ENCODE data around the gene DDX25. TPM values are rescaled to one million over a fixed set of nuclear protein-coding genes. Genes with fewer than 3 reads are reported as not detected.

Gene DDX25
- total RNA-seq, 2 donors from 2014 or later = not detected

DNA sequence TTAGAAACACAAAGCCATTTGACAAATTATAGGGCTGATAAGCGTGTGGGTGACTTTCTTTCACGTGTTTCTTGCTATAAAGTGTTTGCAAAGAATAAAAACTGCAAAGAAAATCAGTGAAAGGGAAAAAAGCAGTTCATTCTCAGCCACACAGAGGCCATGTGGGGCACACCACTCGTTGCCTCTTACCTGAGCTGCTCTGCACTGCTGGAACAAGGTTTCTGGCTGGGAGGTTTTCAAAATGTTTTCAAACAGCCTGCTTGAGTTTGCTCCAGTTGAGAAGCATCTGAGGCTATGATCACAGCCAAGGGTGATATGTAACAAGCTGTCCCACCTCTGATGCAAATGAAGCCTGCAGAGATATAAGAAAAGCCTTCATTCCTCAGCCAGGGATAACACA lies 26.8 kb downstream of the DDX25 start:
- no peak for DNase-seq (ENCODE audit: low spot score)
- intact Hi-C loops (cut with DNase I) = no loop called here

DNA sequence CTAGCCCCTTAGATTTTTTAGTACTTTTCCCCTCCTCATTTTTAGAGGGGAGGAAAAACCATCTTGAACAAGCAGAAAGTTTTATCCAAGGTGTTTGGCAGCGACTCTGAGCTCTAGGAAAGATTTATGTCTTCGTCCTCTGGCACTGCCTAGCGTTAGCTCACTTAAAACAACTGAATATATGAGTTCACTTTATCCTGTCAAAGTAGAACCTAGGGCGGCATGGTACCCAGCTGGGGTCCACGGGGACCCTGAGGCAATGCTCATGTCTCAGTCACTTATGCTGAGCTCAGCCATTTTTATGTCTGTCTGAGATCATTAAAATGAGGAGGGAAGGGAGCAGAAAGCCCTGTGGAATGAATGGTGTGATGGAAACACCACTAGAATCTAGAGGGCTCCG lies 27.4 kb downstream of the DDX25 start:
- no peak for DNase-seq (ENCODE audit: low spot score)
- intact Hi-C loops (cut with DNase I) = no loop called here

GRCh38 chr11:125932301-125932700 lies 28.0 kb downstream of the DDX25 start:
- peak; percentile 56 for DNase-seq (ENCODE audit: low spot score)
- intact Hi-C loops (cut with DNase I) = no loop called here

DNA sequence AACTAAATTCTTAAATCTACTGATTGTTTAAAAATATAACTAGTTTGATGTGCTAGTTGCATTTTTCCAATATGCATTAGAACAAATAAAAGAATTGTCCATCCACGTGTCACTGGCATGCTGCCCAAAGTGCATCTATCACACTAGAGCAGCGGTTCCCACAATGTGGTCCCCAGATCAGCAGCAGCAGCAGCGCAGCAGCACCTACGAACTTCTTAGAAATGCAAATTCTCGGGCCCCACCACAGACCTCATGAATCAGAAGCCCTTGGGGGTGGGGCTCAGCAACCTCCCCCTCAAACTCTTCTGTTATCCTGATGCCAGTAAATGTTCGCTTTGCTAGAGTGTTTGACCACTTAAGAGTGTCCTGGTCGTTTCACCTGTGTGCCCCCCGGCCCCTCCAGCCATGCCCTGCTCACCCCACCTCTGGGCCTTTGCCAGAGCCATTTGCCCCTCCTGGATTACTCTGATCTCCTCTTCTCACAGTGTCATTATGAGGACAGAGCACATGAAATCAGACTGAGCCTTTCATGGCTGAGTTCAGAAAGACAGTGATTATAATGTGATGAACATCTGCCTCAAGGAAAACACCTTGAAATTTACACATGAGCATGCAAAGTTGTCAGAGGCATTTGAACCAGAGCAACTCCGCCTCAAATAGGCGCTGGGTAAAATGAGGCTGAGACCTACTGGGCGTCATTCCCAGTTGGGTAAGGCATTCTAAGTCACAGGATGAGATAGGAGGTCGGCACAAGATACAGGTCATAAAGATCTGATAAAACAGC lies 28.9 kb downstream of the DDX25 start:
- intact Hi-C loops (cut with DNase I) = no loop called here
- DNase-seq (ENCODE audit: low spot score) = no peak

GRCh38 chr11:125934473-125934872 lies 30.2 kb downstream of the DDX25 start:
- no peak for DNase-seq (ENCODE audit: low spot score)
- intact Hi-C loops (cut with DNase I) = no loop called here

DNA sequence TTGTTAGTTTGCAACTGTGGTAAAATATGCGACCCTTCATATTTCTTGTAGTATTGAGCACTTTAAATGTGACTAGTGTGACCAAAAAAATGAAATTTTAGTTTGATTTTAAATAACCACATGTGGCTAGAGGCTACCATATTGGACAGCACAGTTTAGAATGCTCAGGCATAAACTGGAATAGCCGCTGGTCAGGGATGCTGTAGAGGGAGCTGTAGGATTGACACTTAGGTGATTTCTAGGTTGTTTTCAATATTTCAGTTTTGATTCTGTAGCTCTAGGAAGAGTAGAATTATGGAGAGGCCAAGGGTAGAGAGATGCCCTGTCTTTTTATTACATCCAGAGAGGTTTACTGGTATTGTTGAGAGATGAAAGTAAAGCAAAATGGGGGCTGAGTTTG lies 30.7 kb downstream of the DDX25 start:
- no peak for DNase-seq (ENCODE audit: low spot score)
- intact Hi-C loops (cut with DNase I) = no loop called here

DNA sequence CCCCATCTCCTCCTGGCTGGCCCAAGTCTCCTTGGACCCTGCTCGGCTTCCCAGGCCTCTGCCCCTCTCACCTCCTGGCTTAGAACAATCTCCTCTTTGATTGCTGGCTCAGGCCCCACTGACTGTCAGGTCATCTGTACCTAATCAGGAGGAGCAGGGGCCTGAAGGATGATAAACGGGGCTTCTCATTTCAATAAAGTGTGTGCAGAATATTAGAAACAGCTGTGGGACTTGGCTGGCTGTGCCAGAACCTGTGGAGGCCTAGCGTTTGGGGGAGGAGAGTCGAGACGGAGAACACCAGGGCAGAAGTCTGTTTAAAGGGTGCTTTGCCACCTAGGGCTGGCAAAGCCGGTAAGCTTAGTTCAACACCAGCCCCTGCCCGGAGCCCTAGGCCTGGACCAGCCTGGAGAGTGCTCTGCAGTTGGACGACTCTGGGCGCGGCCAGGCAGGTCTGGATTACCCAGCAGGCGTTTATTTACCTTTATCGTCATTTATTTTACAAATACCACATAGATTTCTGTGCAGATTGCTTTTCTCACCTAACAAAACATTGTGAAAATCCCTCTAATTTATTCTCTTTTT lies 31.4 kb downstream of the DDX25 start:
- intact Hi-C loops (cut with DNase I) = no loop called here
- DNase-seq (ENCODE audit: low spot score) = no peak

GRCh38 chr11:125938418-125938817 lies 34.1 kb downstream of the DDX25 start:
- peak; percentile 67 for DNase-seq (ENCODE audit: low spot score)
- intact Hi-C loops (cut with DNase I) = no loop called here

DNA sequence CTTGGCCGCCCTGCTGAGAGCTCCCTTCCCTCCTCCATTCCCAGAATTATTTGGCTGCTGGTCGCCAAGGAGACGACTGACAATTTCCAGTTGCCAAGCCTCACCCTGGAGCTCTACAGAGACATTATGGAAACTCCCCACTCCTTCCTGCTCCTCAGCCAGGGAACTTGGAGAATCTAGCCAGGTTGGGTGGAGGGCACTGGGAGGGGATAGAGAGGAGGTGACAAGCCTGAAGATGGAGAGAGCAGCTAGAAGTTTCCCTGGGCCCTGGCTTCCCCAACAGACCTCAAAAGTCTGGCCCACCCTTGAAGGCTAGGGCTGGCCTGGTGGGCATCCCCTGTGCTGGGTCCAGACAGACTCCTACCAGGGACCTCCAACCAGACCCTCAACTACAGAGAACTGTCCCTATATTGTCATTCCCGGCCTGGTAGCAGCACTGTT lies 34.8 kb downstream of the DDX25 start:
- intact Hi-C loops (cut with DNase I) = no loop called here
- DNase-seq (ENCODE audit: low spot score) = peak; percentile 68

- intact Hi-C loops (cut with DNase I) = no loop called here
- no peak for DNase-seq (ENCODE audit: low spot score)
Measured at GRCh38 chr11:125940145-125940544, 35.8 kb downstream of the DDX25 start.

DNA sequence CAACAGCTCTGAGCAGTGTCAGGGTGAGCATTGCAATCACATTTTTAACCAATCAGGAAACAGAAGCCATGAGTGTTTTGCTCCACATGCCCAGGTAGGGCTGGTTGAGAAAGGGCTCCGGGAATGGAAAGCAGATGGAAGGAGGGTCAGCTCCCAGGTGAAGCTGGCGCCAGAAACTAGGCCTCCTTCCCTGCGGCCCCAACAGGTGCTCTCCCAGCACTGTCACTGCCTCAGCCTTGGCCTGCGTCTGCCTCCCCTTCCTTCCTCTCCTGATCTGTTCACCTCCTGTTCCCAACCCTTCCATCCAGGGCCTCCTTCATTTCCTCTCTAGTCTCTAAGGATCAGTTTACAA lies 36.9 kb downstream of the DDX25 start:
- intact Hi-C loops (cut with DNase I) = no loop called here

DNA sequence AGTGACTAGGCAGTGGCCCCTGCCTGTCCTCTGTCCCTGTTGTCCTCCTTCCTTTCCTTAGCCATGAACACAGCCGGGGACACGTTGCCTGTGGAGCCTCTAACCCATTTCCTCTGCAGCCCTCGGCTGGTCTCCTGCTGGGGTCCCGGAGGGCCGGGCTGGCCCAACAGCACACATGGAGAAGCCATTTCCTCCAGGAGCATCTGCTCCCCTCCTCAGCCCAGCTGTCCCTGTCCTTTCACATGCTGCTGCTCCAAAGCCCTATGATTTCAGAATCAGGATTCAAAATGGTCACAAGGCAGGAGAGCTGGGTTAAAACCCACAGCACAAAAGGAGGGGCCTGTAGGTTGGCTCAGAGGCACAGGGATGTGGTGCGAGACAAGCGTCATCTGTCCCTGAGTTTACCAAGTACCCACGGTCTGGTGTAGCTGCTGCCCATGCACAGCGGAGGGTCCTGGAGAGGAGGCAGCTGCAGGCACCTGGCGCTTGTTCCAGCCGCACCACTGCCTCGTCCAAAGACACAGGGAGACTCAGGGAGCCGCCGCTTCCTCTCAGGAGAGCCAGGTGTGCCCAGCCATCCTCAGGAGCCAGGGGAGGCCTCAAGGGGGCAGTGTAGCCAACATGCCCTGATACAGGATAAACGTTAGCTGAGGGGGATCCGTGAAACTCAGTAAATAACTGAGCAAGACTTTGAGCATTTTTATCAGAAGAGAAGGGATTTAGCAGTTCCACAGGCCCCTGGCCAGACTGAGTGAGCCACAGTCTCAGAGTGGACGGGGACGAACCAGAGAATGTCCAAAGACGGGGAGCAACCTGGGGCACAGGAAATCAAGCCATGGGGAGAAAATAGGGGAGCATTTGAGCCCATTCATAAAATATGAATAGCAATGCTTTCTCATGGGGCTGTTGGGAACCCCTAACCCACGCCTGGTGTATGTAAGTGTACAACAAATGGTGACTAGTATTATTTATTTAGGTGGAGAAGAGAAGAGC lies 37.6 kb downstream of the DDX25 start:
- intact Hi-C loops (cut with DNase I) = no loop called here
- no peak for DNase-seq (ENCODE audit: low spot score)

More for the DNA sequence above, 36.9 kb downstream of the DDX25 start:
- no peak for DNase-seq (ENCODE audit: low spot score)

DNA sequence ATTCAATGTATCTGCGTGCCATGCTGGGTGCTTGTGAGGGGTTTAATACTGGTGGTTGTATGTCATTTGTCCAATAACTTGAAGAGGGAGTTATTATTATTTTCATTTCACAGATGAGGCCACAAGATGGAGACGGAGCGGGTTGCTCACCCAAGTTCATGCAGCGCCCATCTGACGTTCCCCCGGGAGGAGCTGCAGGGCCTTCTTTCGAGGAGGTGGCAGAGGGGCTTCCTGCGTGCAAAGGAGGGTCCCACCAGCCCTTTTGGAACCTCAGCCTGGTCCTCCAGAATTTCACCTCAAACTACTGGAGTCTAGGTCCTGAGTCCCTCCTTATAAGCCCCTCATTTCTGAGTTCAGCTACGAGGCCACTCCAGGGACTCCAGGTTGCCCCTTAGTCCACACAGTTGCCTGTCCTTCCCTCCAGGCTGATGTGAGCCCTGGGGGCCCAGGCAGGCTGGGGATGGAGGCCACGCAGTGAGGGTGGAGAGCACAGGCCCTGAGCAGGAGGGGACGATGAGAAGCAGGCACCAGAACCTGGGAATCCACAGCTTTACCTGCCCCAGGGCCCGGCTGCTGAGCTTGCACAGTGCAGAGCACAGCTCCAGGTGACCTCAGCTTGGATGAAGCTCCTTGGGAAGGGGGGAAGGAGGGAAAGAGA lies 38.6 kb downstream of the DDX25 start:
- intact Hi-C loops (cut with DNase I) = no loop called here
- no peak for DNase-seq (ENCODE audit: low spot score)

GRCh38 chr11:125943661-125944349 lies 39.5 kb downstream of the DDX25 start:
- DNase-seq (ENCODE audit: low spot score) = no peak
- intact Hi-C loops (cut with DNase I) = no loop called here

DNA sequence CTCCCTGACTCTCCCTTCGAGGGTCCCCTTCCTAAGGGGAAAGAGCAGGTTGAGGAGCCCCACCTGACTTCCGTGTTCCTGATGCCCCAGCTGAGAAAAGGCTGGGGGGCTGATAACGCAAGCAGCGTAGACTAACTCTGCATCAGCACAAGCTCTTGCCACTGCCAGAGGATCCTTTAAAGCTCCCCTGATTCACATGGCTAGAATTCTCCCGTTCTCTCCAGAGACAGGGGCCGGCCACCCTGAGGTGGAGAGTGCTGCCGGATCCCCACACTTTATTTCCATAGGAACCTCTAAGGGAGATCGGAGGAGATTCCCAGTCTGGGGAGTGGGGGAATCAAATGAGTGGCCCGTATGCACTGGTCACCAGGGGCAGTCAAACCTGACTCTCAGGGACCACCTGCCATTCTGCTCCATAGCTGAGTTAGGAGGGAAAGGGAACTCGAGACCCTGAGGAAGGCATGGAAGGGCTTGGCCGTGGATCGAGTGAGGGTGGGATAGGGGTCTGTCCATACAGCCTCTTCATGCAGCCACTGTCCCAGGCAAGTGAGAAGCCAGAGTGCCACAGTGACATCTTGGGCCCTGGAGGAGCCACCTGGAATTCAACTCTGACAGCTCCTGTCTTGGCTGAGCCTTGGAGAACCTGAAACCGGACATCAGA lies 40.2 kb downstream of the DDX25 start:
- intact Hi-C loops (cut with DNase I) = no loop called here
- DNase-seq (ENCODE audit: low spot score) = no peak

GRCh38 chr11:125945011-125945796 lies 40.9 kb downstream of the DDX25 start:
- no peak for DNase-seq (ENCODE audit: low spot score)

GRCh38 chr11:125945797-125946520 lies 41.7 kb downstream of the DDX25 start, which contains the start of gene VSIG10L2:
Gene VSIG10L2 (plus strand): TSS chr11:125946044. CDS start chr11:125946056, 12 bp downstream.
- intact Hi-C loops (cut with DNase I) = no loop called here
- no peak for DNase-seq (ENCODE audit: low spot score)

More at GRCh38 chr11:125945011-125945796, 40.9 kb downstream of the DDX25 start:
- intact Hi-C loops (cut with DNase I) = no loop called here

Data from posterior vena cava (tissue), 2 donors.